Occipital lobe (tissue), 2 donors: ENCODE results near the gene TRIM65. TPM values are rescaled to one million over a fixed set of nuclear protein-coding genes. Genes with fewer than 3 reads are reported as not detected.

ENCODE experiments used
- DNase-seq: peaks from one replicate; lab custom pipeline; 2025; lab: John Stamatoyannopoulos, UW
- total RNA-seq: library from RNA; depleted of rRNA; stranded (reverse); fragments of >200 nt; gene quantifications from one replicate; pipeline ENCODE4 v1.2.3, GENCODE V29; 2014

The TRIM65 gene, protein sequence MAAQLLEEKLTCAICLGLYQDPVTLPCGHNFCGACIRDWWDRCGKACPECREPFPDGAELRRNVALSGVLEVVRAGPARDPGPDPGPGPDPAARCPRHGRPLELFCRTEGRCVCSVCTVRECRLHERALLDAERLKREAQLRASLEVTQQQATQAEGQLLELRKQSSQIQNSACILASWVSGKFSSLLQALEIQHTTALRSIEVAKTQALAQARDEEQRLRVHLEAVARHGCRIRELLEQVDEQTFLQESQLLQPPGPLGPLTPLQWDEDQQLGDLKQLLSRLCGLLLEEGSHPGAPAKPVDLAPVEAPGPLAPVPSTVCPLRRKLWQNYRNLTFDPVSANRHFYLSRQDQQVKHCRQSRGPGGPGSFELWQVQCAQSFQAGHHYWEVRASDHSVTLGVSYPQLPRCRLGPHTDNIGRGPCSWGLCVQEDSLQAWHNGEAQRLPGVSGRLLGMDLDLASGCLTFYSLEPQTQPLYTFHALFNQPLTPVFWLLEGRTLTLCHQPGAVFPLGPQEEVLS
- total RNA-seq = 11.9 TPM

DNA sequence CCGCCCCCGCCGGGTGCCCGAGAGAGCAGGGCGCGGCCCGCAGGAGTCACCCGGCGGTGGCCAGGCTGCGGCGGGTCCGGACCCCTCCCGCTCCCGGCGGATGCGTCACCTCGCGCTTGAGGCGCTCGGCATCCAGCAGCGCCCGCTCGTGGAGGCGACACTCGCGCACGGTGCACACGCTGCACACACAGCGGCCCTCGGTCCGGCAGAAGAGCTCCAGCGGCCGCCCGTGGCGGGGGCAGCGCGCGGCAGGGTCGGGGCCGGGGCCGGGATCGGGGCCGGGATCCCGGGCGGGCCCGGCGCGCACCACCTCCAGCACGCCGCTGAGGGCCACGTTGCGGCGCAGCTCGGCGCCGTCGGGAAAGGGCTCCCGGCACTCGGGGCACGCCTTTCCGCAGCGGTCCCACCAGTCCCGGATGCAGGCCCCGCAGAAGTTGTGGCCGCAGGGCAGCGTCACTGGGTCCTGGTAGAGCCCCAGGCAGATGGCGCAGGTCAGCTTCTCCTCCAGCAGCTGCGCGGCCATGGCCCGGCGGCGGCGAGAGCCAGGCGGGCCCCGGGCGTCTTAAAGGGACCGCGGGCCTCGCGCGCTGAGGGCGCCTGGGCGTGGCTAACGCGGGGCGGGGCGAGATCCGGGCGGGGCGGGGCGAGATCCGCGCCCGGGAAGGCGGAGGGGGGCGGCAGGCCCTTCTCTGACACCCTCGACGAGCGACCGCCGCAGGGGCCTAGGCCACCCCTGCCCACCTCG, at the start of gene TRIM65:
Gene TRIM65 (minus strand): TSS at position 537 of the 745 bp plus-strand sequence. CDS start 14 bp downstream, at position 523.
- DNase-seq = peak; percentile 75

DNA sequence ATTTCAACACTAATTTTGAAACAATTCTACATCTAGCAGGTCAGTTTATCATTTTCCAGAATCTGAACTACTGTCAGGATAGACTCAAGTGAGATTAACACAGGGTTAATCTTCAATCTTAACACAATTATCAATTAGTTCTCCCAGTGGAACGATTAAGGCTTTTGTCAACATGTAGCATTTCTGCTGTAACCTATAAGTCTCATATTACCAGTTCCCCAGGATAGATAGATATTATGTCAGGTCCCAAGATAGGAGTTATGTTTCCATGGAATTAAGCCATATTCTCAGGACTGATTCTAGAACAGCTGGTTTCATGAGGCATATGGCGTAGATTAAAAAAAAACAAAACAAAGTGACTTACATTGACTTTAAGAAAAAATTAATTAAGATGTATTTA, 48.5 kb upstream of the TRIM65 start:
- no peak for DNase-seq

GRCh38 chr17:75943491-75943890, 46.7 kb upstream of the TRIM65 start:
- DNase-seq = no peak

- no peak for DNase-seq
Measured at GRCh38 chr17:75942473-75942872, 45.7 kb upstream of the TRIM65 start.

DNA sequence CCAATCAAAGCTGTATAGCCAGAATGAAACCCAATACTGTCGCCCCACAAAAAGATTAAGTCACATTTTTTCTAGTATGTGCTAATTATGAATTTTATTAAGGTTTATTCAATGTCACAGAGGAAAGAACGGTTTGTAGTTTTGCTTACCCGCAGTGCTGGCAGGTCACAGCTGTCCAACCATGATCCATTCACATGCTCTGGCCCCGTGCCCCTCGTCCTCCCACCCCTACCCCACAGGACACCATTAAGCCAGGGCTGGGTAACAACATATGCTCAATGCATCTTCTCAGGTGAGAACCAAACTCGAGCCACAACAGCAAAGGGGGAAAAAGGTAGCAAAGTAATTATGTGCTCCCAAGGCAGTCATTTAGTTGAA, 44.7 kb upstream of the TRIM65 start:
- no peak for DNase-seq

DNA sequence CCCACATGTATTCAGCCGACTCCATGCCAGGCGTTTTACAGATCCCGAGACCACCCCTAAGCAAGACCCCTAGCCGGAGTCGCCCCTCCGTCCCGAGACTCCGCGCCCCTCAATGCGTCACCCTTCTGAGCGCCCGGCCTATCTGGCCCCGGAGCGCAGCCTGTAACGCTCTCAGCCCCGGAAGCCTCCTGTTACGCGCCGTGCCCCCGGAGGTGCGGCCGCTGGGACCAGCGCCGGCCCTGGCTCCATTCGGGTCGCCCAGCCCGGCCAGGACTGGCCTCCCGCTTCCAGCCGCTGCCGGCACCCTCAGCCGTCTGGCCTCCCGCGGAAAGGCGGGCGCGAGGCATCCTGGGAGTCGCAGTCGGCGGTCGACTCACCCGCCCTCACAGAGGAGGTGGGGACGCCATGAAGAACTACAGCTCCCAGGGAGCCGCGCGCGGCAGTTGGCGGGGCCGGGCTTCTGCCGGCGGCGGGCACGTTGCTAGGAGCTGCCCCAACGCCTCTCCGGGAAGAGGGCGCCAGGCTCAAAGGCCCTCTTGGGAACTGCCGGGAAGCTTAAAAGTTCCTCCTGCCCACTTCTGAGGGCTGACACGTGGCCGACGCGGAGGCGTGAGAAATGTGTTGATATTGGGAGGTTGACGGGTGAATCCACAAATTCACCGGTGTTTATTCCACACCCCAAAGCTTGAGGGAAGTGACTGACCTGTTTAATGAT, 44.1 kb upstream of the TRIM65 start, which contains the start of gene FBF1:
Gene FBF1 (minus strand): TSS at position 316 of the 715 bp plus-strand sequence. CDS start 2,893 bp downstream, outside the sequence.
- peak; percentile 97 for DNase-seq

DNA sequence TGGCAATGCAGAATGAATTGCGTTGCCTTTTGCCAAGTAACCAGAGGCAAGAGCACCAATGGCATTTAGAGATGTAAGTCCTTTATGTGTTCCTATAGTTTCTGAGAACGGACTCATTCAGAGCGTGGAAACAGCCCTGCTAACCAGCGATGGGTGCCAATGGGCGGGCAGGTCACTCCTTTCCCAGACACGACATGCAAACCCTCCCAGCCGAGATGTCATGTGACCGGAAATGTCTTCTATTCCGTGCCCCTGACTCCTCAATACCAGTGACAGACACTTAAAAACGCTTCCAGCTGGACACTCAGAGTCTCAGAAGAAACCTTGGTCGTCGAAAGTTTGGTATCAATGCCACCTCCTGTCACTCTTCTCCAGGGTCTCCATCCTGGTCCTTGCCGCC, 40.9 kb upstream of the TRIM65 start:
- DNase-seq = no peak

- no peak for DNase-seq
Measured at GRCh38 chr17:75933808-75934207, 37.1 kb upstream of the TRIM65 start.

DNA sequence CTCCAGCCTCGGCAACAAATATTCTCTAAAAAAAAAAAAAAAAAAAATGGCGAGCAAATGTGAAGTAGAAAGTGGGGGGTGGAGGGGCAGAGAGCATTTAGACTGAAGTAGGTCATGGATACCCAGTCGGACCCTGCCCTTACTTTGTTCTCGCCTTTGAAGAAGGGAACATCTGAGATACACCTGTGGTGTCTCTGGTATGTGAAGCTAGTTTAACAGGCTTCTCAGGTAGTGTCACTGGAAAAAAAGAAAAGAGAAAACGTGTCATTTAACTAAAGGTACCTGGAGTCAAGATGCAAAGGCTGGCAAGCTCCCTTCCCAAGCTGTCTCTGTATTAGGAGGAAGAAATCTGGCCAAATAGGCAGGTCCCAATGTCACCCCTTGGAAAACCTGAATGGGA, 36.1 kb upstream of the TRIM65 start:
- no peak for DNase-seq

DNA sequence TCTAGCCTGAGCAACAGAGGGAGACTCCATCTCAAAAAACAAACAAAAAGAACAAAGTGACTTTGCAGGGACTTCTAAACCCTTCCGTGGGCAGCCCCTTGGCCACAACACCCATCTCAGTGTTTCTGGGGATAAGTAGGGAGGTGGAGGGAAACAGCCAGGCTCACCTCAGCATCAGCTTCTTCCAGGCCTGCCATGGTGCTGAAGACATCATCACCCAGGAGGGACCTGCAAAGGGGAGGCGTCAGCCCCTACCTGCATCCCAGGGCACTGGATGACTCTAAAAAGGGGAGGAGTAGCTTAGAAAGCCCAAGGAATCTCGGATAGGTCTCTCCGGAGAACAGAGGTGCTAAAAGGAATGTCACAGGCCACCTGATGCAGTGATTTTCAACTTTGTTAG, 34.3 kb upstream of the TRIM65 start:
- no peak for DNase-seq

DNA sequence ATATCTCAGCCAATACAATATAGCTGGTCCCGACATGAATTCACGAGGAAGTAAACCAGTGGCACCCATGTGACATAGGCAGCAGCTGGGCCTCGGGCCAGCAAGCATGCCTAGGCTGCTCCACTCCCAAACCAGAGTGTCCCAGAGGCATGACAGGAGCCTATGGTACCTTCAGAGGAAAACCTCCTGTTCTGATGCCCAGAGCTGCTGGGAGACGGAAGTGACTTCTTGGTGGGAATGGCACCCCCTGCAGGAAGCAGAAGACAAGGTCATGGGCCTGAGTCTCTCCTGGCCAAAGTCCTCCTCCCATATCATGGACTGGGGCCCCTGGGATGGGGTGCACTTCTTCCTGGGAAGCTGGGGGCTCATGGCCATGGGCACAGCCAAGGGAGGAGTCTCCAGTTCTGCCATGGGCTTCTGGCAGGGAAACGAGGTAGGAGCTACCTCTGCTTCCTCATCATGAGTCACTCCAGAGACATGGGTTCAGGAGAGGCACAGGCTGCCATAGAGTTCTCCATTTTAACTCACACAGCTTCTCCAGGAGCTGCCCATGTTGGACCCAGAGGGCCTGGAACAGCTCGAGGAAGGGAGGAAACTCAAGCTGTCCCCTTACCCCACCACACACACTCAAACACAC, 30.7 kb upstream of the TRIM65 start:
- no peak for DNase-seq

- DNase-seq = no peak
Measured at GRCh38 chr17:75926456-75926855, 29.7 kb upstream of the TRIM65 start.

DNA sequence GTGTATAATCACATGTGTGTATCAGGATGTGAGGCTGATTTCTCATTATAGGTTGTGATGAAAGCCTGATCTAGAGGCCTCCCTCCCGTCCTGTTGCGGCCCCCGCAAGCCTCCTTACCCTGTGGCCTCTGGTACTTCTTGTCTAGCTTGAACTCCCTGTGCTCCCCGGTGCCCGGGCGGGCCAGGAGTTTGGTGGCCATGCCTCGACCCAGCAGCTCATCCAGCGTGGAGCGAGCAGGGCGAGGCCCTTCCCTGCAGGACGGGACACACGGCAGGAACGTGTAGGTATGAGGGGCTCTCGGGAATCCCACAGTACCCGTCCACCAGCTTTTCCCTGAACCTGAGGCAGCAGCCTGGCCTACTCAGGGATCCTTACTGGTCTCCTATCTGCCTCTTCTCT, 29.2 kb upstream of the TRIM65 start:
- DNase-seq = no peak

DNA sequence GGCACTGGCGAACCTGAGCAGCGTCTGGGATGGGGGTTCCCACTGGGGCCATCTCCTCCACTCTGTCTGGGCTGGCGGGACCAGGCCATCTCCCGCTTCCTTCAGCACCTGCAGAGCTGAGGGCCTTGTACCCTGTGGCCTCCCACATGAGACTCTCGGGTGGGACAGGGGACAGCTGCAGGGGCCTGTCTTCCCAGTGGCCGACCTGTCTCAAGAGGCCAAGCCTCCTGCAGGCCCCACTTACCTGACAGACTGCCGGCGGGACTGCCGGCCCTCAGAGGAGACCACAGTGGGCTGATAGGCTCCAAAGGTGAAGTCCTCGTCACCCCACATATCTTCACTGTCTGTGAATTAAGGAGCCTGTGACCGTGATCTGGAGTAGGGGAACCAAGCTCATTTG, 28.4 kb upstream of the TRIM65 start:
- no peak for DNase-seq

- no peak for DNase-seq
Measured at GRCh38 chr17:75922963-75923874, 26.5 kb upstream of the TRIM65 start.

DNA sequence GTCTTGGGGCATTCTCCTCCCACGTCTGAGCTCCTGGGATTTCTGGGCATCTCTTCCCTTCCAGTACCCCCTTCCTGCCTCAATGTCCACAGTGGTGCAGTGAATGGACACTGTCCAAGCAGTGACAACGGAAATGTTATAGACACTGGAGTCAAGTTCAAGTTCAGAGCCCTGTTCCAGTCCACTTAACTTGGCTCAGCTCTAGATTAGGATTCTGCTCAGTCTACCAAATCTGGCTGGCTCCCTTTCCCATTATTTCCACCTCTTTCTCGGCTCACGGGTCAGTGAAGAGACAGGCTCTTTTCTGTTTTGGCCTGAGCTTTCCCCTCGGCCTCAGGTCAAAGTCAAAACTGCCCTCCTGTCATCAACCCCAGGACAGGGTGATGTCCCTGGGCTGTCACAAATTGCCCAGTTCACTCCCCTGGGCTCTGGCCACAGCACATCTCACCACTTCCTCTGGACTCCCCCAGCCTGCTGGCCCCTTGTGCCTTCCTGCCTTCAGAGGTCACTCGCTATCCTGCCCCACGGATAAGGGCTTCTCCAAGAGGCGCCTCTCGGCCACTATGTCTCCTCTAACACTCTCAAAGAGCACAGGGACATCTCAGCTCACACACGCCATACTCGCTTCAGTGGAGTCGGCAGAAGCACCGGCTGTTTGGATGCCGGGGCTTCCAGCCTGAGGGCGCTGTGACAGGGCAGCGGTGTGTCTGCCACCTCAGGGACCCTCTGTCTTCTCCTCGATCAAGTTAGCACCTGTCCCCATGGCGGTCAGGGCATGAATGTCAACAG, 25.6 kb upstream of the TRIM65 start:
- no peak for DNase-seq

GRCh38 chr17:75921596-75921995, 24.8 kb upstream of the TRIM65 start:
- DNase-seq = no peak

- DNase-seq = no peak
Measured at GRCh38 chr17:75920045-75920560, 23.4 kb upstream of the TRIM65 start.

DNA sequence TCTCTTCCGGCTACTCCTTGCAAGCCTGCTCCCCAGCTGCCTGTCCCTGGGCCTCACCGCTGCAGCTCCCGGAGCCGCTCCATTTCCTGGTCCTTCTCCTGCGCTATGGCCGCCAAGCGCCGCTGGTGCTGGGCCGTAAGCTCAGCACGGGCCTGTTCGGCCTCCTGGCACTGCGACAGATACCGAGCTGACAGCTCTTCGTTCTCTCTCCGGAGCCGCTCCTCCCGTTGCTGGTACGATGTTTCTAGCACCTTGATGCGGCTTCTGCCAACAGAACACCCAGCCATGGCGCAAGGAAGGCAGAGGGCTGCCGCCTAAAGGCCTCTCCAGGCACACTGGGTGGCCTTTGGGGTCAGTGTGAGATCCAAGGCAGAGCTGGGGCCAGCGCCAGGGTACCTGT, 22.9 kb upstream of the TRIM65 start:
- DNase-seq = no peak
